Midbrain (tissue), 1 donor: ENCODE data around the gene CCDC88B.

Experiments
- DNase-seq: peaks from one replicate; lab custom pipeline; 2025; lab: John Stamatoyannopoulos, UW

CCDC88B gene, protein sequence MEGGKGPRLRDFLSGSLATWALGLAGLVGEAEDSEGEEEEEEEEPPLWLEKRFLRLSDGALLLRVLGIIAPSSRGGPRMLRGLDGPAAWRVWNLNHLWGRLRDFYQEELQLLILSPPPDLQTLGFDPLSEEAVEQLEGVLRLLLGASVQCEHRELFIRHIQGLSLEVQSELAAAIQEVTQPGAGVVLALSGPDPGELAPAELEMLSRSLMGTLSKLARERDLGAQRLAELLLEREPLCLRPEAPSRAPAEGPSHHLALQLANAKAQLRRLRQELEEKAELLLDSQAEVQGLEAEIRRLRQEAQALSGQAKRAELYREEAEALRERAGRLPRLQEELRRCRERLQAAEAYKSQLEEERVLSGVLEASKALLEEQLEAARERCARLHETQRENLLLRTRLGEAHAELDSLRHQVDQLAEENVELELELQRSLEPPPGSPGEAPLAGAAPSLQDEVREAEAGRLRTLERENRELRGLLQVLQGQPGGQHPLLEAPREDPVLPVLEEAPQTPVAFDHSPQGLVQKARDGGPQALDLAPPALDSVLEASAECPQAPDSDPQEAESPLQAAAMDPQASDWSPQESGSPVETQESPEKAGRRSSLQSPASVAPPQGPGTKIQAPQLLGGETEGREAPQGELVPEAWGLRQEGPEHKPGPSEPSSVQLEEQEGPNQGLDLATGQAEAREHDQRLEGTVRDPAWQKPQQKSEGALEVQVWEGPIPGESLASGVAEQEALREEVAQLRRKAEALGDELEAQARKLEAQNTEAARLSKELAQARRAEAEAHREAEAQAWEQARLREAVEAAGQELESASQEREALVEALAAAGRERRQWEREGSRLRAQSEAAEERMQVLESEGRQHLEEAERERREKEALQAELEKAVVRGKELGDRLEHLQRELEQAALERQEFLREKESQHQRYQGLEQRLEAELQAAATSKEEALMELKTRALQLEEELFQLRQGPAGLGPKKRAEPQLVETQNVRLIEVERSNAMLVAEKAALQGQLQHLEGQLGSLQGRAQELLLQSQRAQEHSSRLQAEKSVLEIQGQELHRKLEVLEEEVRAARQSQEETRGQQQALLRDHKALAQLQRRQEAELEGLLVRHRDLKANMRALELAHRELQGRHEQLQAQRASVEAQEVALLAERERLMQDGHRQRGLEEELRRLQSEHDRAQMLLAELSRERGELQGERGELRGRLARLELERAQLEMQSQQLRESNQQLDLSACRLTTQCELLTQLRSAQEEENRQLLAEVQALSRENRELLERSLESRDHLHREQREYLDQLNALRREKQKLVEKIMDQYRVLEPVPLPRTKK (N-terminal part only)

DNA sequence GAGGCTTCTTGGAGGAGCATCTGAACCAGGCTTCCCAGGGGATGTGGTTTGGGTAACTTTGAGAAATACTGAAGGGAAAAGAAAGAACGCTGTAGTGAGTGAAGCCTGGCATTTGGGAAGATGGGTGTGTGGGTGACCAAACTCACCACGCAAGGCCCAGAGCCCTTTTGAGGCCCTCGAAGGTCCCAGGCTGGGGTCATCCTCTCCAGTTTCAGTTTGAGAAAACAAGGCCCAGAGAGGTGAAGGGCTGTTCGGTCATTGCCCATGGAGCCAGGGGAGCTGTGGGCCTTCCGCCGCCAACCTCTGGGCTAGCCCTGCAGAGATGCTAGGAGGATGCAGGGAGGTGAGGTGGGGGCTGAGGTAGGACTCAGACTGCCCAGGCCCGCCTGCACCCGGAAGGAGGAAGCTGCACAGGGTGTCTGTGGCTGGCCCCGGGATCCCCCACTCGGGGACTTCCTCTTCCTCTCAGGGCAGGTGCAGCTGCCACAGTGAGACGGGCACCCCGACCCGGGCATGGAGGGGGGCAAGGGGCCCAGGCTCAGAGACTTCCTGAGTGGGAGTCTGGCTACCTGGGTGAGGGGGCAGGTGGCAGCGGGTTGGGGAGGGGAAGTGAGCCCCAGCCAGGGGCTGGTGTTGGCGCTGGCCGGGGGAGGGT is at the start of gene CCDC88B:
TSS of gene CCDC88B (plus strand) at position 451 of the 655 bp plus-strand sequence. CDS start at position 514, 63 bp downstream.
- no peak for DNase-seq

DNA sequence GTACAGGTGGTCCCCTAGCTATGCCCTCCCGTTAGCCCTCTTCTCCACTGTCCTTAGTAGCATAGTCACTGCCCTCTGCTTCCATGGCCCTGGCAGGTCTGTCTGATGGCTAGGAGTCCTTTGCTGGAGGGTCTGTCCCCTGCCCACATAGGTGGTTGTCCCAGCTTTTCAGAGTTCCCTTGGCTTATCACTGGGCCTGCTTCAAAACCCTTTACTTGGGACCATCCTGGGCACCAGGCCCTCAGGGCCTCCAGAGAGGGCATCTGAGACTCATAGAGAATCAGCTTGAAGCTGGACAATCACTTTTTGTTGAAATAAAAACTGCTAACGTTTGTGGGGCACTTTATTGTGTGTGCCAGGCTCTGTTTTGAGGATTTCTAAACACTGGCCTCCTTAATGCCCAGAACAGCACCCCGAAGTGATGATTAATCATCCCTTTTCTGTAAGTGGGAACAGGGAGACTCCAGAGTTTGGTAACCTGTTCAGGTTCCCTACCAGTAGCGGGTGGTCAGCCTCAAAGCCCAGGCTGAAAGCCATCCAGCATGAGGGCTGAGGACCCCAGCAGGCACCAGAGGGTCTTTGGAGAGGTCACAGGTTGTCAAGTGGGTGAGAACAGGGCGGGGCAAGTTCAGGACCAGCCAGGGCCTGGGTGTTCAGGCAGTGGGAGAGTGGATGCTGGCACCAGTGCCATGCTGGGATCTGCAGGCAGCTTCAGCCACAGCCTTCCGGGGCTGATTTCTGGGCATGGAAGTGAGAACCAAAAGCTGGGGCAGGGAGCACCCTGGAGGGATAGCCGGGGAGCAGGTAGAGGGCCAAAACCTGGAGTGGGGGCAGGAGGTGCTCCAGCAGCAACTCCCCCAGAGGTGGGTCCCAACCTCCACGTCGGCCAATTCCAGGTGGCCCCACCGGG is 49.4 kb upstream of the CCDC88B start:
- no peak for DNase-seq

DNA sequence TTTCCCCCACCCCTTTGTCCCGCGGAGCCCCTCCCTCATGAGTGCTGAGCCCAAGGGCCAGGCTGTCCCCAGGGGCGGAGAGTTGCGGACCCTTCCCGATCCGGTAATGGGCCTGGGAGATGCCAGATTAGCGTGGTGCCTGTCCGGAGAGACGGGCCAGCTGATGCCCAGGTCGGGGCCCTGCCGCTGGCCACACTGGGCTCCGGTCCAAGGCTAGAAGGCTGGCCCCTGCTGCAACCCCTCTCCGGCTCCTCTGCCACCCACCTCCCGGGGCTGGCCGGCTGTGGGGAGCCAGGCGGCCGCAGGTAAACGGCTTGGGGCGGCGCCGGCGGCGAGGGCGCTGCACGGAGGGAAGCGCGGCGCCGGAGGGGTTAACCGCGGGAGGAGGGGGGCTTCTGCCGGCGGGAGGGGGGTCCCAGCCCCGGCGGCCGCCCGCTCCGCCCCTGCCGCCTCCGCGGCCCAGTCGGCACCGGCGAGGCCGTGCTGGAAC is 48.7 kb upstream of the CCDC88B start, which contains the start of gene KCNK4:
TSS of gene KCNK4 (plus strand) at position 41 of the 490 bp plus-strand sequence. CDS start 1,717 bp downstream, outside the sequence.
- no peak for DNase-seq

DNA sequence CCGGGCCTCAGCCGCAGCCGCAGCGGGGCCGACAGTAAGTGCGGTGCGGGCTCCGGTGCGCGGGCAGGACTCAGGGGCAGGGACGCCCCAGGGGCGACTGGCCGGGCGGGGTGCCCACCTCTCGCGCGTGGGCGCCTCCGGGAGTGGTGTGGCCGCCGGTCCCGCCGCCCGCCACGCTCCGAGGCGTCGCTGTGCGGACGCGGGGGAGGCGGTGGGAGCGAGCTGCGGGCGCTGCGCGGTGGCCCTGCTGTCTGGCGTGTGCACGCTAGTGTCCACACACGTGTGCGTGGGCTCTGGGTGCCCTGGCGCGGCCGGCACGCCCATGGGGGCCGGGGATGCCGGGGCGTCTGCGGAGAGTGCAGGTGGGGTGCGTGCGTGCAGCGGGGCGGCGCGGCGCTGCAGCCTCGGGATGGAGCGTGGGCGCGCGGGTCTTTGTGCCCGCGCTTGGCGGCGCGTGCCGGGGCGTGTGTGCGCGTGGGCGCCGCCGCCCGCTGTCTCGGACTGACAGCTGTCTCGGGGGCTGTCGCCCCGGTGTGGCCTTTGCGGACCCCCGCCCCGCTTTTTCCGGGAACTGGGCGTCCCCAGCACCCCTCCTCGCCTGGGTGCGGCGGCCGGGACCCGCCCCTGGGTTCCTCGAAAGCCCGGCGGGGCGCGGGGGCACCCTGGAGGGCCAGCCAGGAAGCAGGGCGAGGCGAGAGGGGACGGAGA is 48.1 kb upstream of the CCDC88B start:
- DNase-seq: no peak

DNA sequence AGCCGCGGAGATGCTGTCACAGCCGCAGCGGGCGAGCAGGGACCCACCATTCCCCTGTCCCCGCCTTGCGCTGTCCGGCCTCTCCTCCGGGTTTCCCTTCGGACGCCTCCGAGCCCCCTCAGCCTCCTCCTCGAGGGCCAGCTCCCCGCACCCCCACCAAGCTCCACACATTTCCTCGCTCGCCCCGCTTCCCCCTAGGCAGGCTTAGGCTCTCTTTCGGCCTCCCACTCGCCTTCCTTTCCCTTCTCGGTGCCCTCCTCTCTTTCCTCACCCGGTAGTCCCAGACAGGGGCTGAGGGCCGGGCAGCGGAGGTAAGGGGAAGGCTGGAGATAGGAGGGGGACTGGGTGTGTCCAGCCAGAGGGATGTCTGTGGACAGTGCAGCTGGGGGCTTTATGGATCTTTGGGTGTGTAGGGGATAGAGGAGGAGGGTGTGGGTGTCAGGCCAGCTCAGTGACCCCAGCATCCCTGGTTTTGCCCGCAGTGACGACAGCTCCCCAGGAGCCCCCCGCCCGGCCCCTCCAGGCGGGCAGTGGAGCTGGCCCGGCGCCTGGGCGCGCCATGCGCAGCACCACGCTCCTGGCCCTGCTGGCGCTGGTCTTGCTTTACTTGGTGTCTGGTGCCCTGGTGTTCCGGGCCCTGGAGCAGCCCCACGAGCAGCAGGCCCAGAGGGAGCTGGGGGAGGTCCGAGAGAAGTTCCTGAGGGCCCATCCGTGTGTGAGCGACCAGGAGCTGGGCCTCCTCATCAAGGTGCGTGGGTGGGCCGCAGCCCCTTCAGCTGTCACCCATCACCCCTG is 47.3 kb upstream of the CCDC88B start:
- no peak for DNase-seq

DNA sequence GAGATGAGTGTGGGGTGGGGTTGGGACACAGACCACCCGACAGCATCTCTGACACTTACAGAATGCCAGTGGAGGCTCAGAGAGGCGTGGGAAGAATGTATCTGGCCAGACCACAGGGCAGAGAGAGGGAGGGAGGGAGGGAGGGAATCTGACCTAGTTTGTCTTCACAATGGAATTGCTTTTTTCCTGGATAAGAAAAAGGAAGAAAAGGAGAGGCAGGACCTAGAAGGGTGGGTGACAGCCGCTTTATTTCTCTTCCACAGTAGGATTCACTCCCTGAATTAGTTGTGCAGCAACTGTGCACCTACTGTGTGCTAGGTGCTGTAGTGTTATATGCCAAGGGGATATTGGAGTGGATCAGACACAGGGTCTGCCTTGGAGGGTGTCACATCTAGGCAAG is 45.2 kb upstream of the CCDC88B start:
- no peak for DNase-seq

DNA sequence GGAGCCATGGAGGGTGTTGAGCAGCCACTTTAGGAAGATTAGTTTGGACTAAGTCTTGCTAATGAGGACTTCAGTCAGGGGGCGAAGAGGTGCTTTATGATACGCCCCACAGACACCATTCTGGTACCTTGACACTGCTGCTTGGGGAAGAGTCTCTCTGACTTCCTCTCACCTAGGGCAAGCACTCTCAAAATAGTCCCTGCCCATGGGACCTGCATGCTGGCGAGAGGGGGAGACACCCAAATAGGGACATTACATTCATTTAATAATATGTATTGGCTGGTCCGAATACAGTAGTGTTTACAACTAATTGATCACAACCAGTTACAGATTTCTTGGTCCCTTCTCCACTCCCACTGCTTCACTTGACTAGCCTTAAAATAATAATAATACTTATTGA is 44.2 kb upstream of the CCDC88B start:
- no peak for DNase-seq

DNA sequence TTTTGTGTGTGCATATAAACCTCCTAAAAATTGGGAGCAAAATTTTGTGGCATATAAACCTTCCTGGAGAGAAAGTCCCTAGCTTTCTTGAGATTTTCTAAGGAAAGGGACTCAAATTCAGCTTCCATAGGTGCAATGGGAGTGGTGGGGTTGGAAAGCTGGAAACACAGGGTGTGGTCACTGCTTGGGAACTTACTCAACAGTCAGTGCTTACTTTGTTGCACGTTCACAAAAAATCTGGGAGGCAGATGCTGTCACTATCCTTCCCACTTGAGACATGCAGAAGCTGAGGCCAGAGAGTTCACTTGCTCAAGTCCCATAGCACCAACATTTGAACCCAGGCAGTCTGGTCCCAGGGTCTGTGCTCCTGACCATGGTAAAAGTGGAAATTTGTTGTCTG is 43.8 kb upstream of the CCDC88B start:
- no peak for DNase-seq

DNA sequence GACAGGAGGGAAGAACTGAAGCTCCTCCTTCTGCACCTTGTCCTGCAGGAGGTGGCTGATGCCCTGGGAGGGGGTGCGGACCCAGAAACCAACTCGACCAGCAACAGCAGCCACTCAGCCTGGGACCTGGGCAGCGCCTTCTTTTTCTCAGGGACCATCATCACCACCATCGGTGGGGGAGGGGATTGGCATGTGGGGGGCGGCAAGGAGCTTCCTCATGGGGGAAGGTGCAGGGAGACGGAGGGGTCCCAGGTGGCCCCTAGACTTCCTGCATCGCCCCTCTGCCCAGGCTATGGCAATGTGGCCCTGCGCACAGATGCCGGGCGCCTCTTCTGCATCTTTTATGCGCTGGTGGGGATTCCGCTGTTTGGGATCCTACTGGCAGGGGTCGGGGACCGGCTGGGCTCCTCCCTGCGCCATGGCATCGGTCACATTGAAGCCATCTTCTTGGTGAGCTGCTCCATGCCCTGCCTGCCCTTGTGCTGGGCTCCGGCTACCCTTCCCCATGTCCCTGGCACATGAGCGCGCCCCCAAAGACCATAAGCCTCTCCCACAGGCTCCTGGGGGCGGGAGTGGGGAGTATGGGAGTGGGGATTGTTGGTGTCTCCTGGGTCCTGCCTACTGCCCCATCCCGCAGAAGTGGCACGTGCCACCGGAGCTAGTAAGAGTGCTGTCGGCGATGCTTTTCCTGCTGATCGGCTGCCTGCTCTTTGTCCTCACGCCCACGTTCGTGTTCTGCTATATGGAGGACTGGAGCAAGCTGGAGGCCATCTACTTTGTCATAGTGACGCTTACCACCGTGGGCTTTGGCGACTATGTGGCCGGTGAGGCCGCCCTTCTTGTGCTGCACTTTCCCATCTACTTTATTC is 42.9 kb upstream of the CCDC88B start:
- DNase-seq: no peak

DNA sequence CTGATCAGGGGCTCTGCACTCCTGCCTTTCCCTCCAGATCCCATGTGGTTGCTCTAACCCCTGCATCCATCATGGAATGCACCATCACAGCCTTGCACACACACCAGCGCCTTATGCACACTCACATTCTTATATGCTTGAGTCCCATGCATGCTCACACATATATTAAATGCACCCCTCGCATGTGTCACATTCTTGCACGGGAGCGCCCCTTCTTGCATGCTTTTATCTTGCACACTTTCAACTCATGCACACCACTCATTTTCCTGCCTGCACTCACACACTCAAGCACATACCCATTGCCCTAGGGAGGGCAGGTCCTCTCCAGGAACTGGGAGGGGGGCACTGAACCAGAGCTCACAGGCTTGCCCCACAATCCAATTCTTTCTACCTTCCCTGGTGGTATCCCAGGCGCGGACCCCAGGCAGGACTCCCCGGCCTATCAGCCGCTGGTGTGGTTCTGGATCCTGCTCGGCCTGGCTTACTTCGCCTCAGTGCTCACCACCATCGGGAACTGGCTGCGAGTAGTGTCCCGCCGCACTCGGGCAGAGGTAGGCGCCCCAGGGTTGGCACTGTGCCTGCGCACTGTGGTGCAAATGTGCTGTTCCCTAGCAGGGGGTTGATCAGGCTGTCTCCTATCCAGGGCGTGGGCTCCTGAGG is 42.2 kb upstream of the CCDC88B start:
- DNase-seq: no peak

DNA sequence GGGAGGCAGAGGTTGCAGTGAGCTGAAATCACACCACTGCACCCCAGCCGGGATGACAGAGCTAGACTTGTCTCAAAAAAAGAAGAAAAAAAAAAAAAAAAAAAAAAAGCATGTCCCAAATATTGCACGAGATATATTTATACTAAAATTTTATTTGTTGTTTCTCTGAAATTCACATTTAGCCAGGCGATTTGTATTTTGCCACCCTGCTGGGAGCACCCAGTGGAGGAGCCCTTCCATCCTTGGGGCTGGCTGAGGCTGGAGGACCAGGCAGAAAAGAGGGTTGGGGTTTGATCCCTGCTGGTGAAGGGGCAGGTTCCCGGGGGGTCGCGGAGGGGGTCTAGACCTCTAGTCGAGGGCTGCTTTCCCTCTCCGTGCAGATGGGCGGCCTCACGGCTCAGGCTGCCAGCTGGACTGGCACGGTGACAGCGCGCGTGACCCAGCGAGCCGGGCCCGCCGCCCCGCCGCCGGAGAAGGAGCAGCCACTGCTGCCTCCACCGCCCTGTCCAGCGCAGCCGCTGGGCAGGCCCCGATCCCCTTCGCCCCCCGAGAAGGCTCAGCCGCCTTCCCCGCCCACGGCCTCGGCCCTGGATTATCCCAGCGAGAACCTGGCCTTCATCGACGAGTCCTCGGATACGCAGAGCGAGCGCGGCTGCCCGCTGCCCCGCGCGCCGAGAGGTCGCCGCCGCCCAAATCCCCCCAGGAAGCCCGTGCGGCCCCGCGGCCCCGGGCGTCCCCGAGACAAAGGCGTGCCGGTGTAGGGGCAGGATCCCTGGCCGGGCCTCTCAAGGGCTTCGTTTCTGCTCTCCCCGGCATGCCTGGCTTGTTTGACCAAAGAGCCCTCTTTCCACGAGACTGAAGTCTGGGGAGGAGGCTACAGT is 40.8 kb upstream of the CCDC88B start:
- peak; percentile 77 for DNase-seq

DNA sequence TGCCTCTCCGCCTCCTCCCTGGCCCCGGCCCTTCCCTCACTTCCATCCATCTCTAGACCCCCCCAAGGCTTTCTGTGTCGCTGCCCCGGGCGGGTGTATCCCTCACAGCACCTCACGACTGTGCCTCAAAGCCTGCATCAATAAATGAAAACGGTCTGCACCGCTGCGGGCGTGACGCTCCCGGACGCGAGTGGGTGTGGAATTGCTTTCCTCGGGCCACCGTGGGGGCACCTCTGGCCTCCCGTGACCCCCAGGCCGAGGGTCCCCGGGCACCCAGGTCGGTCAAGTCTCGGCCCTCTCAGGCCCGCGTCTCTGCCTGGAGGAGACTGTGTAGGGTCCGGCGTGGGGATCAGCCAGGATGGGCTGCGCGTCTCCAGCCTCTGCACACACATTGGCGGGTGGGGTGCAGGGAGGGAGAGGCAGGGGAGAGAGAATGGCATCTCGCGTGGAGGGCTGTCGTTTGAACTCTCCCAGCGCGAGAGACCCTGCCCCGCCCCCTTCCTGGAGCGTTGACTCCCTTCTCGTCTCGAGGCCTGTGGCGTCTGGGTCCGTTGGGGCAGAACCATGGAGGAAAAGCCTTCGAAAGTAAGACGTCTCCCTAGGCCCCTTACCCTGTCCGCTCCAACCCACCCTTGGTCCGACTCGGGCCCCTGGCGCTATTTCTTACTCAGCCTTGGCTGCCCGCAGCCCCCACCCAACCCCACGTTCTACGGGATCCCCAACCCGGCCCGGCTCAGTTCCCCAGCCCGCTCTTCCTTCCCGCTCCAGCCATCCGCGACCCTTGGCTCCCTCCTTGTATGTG is 40.0 kb upstream of the CCDC88B start, which contains the start of gene CATSPERZ:
TSS of gene CATSPERZ (plus strand) at position 512 of the 802 bp plus-strand sequence. CDS start at position 565, 53 bp downstream.
- DNase-seq: no peak

DNA sequence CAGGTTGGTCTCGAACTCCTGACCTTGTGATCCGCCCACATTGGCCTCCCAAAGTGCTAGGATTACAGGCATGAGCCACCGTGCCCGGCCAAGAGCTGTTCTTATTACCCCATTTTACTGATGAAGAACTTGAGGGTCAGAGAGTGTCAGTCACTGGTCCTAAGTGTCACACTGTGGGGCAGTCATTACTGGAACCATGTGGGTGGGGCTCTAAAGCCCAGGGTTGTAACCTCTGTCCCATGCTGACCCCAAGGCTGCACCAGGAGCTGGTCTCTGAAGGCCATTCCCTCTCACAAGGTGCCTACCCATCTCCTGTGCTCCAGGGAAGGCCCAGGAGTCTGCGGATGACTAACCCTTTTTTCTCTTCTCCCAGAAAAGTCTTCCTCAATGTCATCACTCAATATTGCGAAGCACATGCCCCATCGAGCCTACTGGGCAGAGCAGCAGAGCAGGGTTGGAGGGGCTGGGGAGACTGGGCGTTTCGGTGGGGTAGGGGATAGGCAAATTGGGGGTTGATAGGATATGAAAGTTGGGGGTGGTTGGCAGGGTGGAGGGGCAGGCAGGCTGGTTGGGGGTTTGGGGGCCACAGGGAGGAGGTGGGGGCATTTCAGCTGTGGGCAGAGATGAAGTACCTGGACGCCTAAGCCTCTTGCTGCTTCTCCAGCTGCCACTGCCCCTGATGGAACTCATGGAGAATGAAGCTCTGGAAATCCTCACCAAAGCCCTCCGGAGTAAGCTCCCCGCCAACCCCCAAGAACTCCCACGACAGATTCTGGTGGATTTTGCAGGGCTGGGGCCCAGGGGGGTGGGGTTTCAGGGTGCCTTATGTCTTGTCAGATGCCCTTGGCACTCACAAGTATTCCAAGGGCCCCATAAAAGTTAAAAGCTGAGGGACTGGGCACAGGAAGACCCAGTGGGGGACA is 36.6 kb upstream of the CCDC88B start:
- no peak for DNase-seq

DNA sequence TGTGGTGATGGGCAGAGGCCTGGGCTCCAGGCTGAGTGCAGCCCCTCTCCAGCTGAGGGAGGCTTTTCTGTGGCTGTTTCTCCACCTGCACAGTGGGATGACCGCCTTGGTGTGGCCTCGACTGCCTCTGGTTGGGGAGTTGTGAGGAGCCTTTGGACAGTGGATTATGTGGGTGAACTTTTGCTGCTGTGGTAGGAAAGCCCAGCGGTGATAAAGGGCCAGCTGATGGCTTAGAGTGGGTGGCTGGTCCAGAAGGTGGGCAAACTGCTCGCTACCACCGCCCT is 36.0 kb upstream of the CCDC88B start:
- DNase-seq: no peak
